Glutamatergic neuron (in vitro differentiated cells): ENCODE measurements around the gene MBNL1. TPM values are rescaled to one million over a fixed set of nuclear protein-coding genes. Genes with fewer than 3 reads are reported as not detected.

ENCODE experiments used
- DNase-seq: peaks from one replicate; pipeline ENCODE4 v3.0.0; 2022
- H3K27ac Mint-ChIP-seq: one replicate; pipeline ENCODE4 v1.8.0; 2020; ENCODE audit warnings: mild to moderate bottlenecking, mixed read lengths, inconsistent platforms; ENCODE audit not compliant: unreplicated experiment
- H3K27me3 Mint-ChIP-seq: one replicate; pipeline ENCODE4 v1.8.0; 2020; ENCODE audit warnings: mild to moderate bottlenecking, moderate library complexity, mixed read lengths, inconsistent platforms; ENCODE audit not compliant: unreplicated experiment
- H3K36me3 Mint-ChIP-seq: one replicate; pipeline ENCODE4 v1.8.0; 2020; ENCODE audit warnings: mild to moderate bottlenecking, mixed read lengths, inconsistent platforms; ENCODE audit not compliant: unreplicated experiment
- H3K4me1 Mint-ChIP-seq: one replicate; pipeline ENCODE4 v1.8.0; 2020; ENCODE audit warnings: mild to moderate bottlenecking, low read depth, mixed read lengths, inconsistent platforms; ENCODE audit not compliant: unreplicated experiment
- H3K4me3 Mint-ChIP-seq: one replicate; pipeline ENCODE4 v1.8.0; 2020; ENCODE audit warnings: mild to moderate bottlenecking, mixed read lengths, inconsistent platforms; ENCODE audit not compliant: unreplicated experiment
- H3K9me3 Mint-ChIP-seq: one replicate; pipeline ENCODE4 v1.8.0; 2020; ENCODE audit warnings: mild to moderate bottlenecking, moderate library complexity, mixed read lengths, inconsistent platforms; ENCODE audit not compliant: unreplicated experiment
- total RNA-seq: library from RNA; stranded (reverse); fragmentation: NEBNext Ultra II Directional; extraction: Animal tissue kit (Norgen Biotek cat#: 25700); gene quantifications from one replicate; pipeline ENCODE4 v1.2.1, GENCODE V29; 2021; ENCODE audit not compliant: unreplicated experiment
- TF ChIP-seq, protein P1 (sequence below): fragments of 200-600 bp; sonication (generic); IDR thresholded peaks from one replicate; pipeline ENCODE4 v1.5.0; 2021; ENCODE audit not compliant: partially characterized antibody, unreplicated experiment

Gene MBNL1
- total RNA-seq, 1 donor from 2014 or later, result 36.6 TPM

DNA sequence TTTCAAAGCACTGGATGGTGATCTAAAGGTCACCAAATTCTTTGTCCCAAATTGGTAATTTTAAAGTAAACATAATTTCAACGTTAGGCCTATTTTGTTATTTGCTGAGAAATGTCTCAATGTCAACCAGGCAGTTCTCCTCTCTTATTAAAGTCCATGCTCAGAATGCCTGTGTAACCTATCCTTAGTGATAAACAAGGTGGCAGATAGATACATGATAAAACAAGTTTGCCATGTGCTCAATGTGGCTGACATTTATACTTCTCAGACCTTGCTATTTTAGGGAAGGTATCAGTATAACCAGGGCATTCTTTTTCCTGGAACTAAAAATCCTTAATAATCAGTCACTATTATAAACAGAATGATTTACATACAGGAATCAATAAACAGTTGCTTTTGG, 8.5 kb downstream of the MBNL1 start:
- Mint-ChIP-seq H3K4me1 (peaks cover 15% of the 10 kb centered on the region), H3K9me3 (peaks cover 4% of the 10 kb centered on the region), H3K27ac (no peak overlapping the region), H3K4me3 (no peak overlapping the region), H3K27me3 (no peaks in the 10 kb centered on the region), H3K36me3 (no peaks in the 10 kb centered on the region)
- no peak for DNase-seq
- TF ChIP-seq, protein P1, sequence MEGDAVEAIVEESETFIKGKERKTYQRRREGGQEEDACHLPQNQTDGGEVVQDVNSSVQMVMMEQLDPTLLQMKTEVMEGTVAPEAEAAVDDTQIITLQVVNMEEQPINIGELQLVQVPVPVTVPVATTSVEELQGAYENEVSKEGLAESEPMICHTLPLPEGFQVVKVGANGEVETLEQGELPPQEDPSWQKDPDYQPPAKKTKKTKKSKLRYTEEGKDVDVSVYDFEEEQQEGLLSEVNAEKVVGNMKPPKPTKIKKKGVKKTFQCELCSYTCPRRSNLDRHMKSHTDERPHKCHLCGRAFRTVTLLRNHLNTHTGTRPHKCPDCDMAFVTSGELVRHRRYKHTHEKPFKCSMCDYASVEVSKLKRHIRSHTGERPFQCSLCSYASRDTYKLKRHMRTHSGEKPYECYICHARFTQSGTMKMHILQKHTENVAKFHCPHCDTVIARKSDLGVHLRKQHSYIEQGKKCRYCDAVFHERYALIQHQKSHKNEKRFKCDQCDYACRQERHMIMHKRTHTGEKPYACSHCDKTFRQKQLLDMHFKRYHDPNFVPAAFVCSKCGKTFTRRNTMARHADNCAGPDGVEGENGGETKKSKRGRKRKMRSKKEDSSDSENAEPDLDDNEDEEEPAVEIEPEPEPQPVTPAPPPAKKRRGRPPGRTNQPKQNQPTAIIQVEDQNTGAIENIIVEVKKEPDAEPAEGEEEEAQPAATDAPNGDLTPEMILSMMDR, result no peak

GRCh38 chr3:152278756-152279427, 10.2 kb downstream of the MBNL1 start:
- TF ChIP-seq, protein P1, result no peak
- Mint-ChIP-seq H3K4me3 (no peak overlapping the region), H3K9me3 (no peaks in the 10 kb centered on the region), H3K4me1 (peaks cover 12% of the 10 kb centered on the region), H3K27ac (no peak overlapping the region), H3K27me3 (no peaks in the 10 kb centered on the region), H3K36me3 (no peaks in the 10 kb centered on the region)
- DNase-seq, result no peak

DNA sequence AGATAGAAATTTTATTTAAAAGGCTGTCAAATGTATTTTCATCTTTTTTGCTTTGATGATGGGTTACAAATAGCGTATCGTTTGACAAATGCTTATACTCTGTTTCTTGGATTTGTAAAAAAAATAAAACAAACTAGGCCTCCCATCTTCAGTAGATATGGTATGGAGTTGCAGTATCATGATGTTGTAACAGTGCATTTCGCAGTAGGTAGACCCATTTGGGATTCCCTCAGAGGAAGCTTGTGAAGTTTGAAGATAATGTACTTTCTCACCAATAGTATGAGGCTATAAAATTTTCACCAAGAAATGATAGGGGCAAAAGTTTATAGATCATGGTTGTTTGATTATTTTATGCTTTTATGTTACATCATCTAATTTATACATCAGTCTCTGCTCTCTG, 10.8 kb downstream of the MBNL1 start:
- TF ChIP-seq, protein P1, result no peak
- no peak for DNase-seq
- no peaks in the 10 kb centered on the region for H3K27me3 Mint-ChIP-seq
- peaks cover 13% of the 10 kb centered on the region for H3K4me1 Mint-ChIP-seq
- H3K4me3 Mint-ChIP-seq, result no peak overlapping the region
- no peaks in the 10 kb centered on the region for H3K9me3 Mint-ChIP-seq
- no peaks in the 10 kb centered on the region for H3K36me3 Mint-ChIP-seq
- H3K27ac Mint-ChIP-seq, result no peak overlapping the region

DNA sequence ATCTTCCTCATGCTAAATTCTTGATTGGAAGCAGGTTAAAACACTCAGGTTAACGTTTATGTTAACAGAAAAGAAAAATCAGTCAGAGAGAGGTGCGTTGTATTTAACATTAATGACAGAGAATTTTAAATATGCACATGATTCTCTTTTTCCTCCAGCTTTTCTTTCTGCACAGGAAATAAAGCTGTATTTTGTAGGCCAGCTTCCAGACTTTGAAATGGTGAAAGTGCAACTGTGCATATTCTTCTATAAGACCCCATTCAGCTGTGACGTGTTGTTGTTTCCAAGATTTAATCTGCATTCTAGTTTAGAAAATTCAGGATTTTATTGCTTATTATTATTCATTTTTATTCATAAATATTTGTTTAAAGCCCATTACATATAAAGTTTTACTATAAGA, 11.8 kb downstream of the MBNL1 start:
- Mint-ChIP-seq H3K4me3 (no peak overlapping the region), H3K36me3 (no peaks in the 10 kb centered on the region), H3K4me1 (peaks cover 20% of the 10 kb centered on the region), H3K27me3 (no peaks in the 10 kb centered on the region), H3K27ac (no peak overlapping the region), H3K9me3 (no peaks in the 10 kb centered on the region)
- DNase-seq, result no peak
- TF ChIP-seq, protein P1, result no peak

DNA sequence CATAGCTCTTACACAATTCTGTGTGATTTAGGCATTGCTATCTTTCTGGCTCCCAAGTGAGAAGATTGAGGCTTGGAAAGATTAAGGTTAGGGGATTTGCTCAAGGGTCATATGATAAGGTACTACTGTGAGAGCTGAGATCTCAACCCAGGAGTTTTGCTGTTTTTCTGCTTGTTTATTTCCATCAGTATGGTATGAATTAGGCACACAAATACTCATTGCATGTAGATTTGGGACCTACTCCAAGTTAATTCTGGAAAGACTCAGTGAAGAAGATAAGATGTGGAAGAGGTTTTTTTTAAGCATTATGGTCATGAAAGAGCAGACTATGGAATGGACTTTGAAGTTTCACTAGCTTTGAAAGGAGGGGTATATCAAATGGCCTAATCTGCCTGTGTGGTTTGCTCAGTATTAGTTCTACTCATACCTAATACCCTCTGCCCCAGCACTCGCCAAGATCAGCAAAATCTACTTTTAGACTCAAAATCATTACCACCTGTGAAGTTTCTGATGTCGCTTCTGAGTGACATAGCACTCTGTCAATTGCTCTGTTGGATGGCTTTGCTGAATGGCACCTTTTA, 12.5 kb downstream of the MBNL1 start:
- Mint-ChIP-seq H3K9me3 (no peaks in the 10 kb centered on the region), H3K27ac (no peak overlapping the region), H3K4me3 (no peak overlapping the region), H3K27me3 (no peaks in the 10 kb centered on the region), H3K36me3 (no peaks in the 10 kb centered on the region), H3K4me1 (peaks cover 20% of the 10 kb centered on the region)
- DNase-seq, result no peak
- TF ChIP-seq, protein P1, result no peak
